DMS53 treated with DMSO at 0.1 percent for 48 hours (cell line): Measurements from ENCODE around the gene BBOX1.
"Not testable (repeated sequence)": the region's sequence is repeated elsewhere in the genome, so short reads cannot be mapped to it uniquely, and the experiment has no call there.

Experiments used
- DNase-seq: peaks from one replicate; lab custom pipeline; 2025; ENCODE audit not compliant: unreplicated experiment; lab: John Stamatoyannopoulos, UW

The BBOX1 gene

GRCh38 chr11:27083782-27084181 lies 43.2 kb downstream of the BBOX1 start:
- no peak for DNase-seq

- DNase-seq: no peak
Measured at GRCh38 chr11:27084518-27084917, 43.9 kb downstream of the BBOX1 start.

DNA sequence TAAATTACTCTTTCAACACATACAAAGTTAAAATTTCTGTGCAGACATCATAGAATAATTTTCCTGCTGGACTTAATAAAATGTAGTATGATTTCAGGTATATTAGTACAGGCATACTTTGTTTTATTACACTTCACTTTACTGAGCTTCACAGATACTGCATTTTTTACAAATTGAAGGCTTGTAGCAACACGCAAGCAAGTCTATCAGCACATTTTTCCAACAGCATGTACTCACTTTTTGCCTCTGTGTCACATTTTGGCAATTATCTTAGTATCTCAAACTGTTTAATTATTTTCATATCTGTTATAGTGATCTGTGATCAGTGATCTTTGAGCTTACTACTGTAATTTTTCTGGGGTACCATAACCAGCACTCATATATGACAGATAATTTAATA lies 44.5 kb downstream of the BBOX1 start:
- no peak for DNase-seq

- DNase-seq: no peak
Measured at GRCh38 chr11:27085605-27086004, 45.0 kb downstream of the BBOX1 start.

DNA sequence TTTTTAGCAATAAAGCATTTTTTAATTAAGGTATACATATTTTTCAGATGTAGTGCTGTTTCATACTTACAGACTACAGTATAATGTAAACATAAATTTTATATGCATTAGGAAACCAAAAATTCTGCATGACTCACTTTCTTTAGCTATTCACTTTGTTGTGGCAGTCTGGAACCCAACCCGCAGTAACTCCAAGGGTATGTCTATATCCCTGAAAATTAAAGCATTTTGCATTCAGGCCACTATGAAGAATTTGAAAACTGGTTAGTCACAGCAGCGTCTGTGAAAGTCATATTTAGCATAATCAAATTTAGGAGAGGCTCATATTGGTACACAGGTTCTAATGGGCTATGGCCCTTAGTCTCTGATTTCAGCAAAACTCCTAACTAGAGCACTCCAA lies 46.8 kb downstream of the BBOX1 start:
- DNase-seq: no peak

- no peak for DNase-seq
Measured at GRCh38 chr11:27088353-27088752, 47.7 kb downstream of the BBOX1 start.

DNA sequence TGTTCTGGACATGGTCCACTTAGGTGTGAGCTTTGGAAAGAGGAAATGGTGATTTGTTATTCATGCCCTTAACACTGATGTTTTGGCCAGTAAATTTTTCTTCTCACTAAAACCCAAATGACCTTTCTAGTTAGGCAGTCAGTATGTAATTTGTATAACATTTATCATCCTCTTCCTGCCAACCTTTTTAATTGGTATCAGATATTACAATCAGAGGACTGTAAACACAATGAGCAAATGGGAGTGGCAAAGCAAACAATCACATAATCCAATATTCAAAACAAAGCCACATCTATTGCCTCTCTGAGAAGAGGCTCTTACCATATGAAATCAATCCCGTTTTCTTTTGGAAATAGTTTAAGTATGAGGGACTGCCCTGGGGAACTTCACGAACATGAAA lies 49.1 kb downstream of the BBOX1 start:
- no peak for DNase-seq

- not testable (repeated sequence) for DNase-seq
Measured at GRCh38 chr11:27090357-27090948, 49.8 kb downstream of the BBOX1 start.

DNA sequence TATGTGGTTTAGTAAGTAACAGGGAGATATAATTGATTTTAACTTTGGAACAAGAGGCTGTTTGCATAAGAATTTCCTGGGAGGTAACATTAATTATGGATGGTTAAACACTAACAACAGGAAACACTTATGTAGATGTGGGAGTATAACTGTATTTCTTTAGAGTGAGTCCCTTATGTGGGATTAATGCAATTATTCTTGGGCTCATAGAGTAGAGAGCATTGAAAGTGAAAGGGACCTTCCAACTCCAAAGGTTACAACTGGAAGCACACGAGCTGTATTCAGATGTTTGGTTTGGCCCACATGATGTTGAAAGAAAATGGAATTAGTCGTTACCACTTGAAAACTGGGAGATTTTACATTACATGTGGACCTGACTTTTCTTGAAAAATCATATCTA lies 53.5 kb downstream of the BBOX1 start:
- no peak for DNase-seq

DNA sequence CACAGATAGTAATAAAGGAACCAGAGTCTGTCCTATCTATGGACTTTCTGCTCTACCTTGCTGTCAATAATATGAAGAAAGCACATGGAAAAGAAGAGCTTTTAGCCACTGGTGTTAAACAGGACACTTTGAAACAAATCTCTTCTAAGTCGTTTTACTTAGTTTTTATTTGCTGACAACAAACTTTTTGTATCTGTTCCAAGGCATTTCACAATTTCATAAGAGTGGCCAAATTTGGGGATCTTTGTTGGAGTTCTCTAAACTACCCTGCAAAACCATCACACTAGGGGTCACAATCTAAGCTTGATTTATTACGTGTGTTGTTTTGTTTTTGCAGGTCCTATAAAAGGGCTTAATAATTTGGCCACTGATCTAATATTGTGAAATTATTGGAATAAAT lies 54.4 kb downstream of the BBOX1 start:
- DNase-seq: no peak

- no peak for DNase-seq
Measured at GRCh38 chr11:27095887-27096286, 55.3 kb downstream of the BBOX1 start.

DNA sequence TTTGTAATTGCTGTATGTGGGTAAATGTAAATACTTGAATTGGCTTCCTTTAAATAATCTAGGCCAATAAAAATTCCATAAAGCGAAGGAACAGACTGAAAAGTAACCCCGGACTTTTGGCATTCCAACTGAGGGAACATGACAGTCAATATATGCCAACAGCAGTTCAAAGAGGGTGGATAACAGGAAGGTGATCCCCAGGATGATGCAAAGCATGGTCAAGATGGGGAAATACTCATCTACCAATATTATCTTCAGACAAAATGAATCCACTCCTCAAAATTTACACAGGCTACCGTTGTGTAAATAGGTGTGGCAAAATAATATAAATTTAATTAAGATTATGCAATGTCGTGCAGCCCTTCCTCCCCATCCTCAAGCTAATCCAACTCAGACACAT lies 56.9 kb downstream of the BBOX1 start:
- no peak for DNase-seq

- DNase-seq: no peak
Measured at GRCh38 chr11:27100534-27100933, 59.9 kb downstream of the BBOX1 start.

GRCh38 chr11:27107548-27107947 lies 66.9 kb downstream of the BBOX1 start:
- no peak for DNase-seq

GRCh38 chr11:27108809-27109208 lies 68.2 kb downstream of the BBOX1 start:
- DNase-seq: no peak

DNA sequence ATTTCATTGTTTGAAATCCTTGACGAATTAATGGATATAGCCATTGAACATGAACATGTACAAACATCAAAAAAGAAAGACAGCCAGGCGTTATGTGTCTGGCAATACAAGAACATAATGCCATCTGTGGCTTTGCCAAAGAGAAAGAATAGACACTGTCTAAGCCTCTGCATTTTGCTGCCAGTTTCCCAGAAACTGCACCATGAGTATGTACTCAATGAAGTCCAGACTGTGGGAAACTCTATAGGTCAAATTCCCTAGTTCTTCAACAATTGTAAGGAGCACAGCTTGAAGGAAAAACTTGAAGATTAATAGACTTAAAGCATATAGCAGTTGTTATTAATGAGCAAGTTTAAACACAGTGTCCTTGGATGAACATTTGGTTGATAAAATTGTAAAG lies 71.3 kb downstream of the BBOX1 start:
- DNase-seq: no peak

DNA sequence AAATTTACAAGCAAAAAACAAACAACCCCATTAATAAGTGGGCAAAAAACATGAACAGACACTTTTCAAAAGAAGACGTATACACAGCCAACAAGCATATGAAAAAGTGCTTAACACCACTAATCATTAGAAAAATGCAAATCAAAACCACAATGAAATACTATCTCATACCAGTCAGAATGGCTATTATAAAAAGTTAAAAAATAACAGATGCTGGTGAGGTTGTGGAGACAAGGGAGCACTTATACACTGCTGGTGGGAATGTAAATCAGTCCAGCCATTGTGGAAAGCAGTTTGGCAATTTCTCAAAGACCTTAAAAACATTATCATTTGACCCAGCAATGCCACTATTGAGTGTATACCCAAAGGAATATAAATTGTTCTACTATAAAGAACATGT lies 72.3 kb downstream of the BBOX1 start:
- DNase-seq: no peak

DNA sequence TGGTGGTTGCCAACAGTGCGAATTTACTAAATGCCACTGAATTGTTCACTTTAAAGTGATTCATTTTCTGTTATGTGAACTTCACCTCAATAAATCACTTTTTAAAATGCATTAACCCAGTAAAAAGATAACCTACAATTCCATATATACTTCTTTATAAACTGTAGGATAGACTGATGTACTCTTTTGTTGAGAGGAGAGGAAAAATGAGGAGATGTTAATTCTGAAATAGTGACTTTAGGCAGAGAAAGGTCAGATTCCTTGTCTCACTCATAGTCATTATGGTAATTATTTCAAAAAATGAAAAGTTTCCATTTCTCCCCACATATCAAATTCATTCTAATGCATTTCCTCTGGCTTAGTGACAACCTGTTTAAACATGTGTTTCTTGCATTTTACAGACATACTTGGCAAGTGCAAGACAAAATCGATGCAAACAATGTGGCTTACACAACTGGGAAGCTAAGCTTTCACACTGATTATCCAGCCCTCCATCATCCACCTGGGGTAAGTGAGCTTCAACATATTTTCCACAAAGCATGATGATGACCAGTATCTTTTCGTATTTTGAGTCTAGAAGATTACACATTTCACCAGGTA lies 74.5 kb downstream of the BBOX1 start:
- DNase-seq: no peak

GRCh38 chr11:27116684-27117083 lies 76.1 kb downstream of the BBOX1 start:
- no peak for DNase-seq

GRCh38 chr11:27118371-27118770 lies 77.8 kb downstream of the BBOX1 start:
- DNase-seq: no peak

GRCh38 chr11:27118949-27119348 lies 78.3 kb downstream of the BBOX1 start:
- DNase-seq: no peak

GRCh38 chr11:27119396-27119795 lies 78.8 kb downstream of the BBOX1 start:
- no peak for DNase-seq

- no peak for DNase-seq
Measured at GRCh38 chr11:27120211-27120610, 79.6 kb downstream of the BBOX1 start.
